HL-60 (cell line): ENCODE results near the gene TRMU.
"Not testable (repeated sequence)": the region's sequence is repeated elsewhere in the genome, so short reads cannot be mapped to it uniquely, and the experiment has no call there.

ENCODE experiments used
- DNase-seq, 2 experiments: peaks; one replicate each; pipeline ENCODE4 v3.0.0-alpha.2; 2010 to 2020; ENCODE audit warnings: low read depth in 1 of 2, low spot score in 1 of 2
- H3K27ac ChIP-seq: fragments of 250-450 bp; sonication (Bioruptor Pico); replicated peaks from 2 replicates; pipeline ENCODE4 v1.5.1; 2020; ENCODE audit warnings: mild to moderate bottlenecking, moderate library complexity
- H3K27me3 ChIP-seq: fragments of 250-450 bp; sonication (Bioruptor Pico); 2 replicates; pipeline ENCODE4 v1.5.1; 2021; ENCODE audit warnings: mild to moderate bottlenecking, moderate library complexity; ENCODE audit not compliant: insufficient read depth, poor library complexity, severe bottlenecking
- H3K4me3 ChIP-seq: replicated peaks from 2 replicates; pipeline ENCODE4 v1.5.1; 2011; ENCODE audit warnings: mild to moderate bottlenecking, control low read depth, low read length; ENCODE audit not compliant: insufficient read depth
- GABPA ChIP-seq: IDR thresholded peaks from 2 replicates; pipeline ENCODE4 v1.6.1; 2012; ENCODE audit warnings: low read depth
- POLR2AphosphoS5 ChIP-seq: IDR thresholded peaks from 2 replicates; pipeline ENCODE4 v1.6.1; 2012; ENCODE audit warnings: low read depth
- SPI1 ChIP-seq: IDR thresholded peaks from 2 replicates; pipeline ENCODE4 v1.6.1; 2012; ENCODE audit warnings: low read depth, mild to moderate bottlenecking, borderline replicate concordance
- TF ChIP-seq, protein P1 (sequence below): IDR thresholded peaks from one replicate; pipeline ENCODE4 v1.5.1; 2011; ENCODE audit warnings: low read length, control low read depth, inconsistent platforms; ENCODE audit not compliant: insufficient read depth
- TF ChIP-seq, protein P2 (sequence below): IDR thresholded peaks from 2 replicates; pipeline ENCODE4 v1.6.1; 2012; ENCODE audit warnings: low read depth; ENCODE audit not compliant: insufficient replicate concordance

TRMU gene

DNA sequence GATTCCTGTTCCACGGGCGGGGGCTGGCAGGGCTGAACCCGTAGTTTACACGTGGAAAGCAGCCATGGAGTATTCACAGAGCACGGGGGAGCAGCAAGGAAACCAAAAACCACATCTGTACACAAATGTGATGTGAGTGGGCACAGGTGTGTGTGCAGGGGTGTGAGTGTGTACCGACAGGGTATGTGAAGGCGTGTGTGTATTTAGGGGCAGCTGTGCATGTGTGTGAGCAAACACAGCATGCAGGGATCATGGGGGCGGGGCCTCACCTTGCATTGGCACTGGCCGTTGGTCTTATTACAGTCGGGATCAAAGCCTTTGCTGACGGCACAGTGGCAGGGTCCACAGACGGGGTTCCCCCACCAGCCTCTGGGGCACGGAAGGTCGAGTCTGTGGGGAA, 58.4 kb downstream of the TRMU start:
- TF ChIP-seq SPI1 (no peak), POLR2AphosphoS5 (no peak), GABPA (no peak)
- TF ChIP-seq, protein P1, sequence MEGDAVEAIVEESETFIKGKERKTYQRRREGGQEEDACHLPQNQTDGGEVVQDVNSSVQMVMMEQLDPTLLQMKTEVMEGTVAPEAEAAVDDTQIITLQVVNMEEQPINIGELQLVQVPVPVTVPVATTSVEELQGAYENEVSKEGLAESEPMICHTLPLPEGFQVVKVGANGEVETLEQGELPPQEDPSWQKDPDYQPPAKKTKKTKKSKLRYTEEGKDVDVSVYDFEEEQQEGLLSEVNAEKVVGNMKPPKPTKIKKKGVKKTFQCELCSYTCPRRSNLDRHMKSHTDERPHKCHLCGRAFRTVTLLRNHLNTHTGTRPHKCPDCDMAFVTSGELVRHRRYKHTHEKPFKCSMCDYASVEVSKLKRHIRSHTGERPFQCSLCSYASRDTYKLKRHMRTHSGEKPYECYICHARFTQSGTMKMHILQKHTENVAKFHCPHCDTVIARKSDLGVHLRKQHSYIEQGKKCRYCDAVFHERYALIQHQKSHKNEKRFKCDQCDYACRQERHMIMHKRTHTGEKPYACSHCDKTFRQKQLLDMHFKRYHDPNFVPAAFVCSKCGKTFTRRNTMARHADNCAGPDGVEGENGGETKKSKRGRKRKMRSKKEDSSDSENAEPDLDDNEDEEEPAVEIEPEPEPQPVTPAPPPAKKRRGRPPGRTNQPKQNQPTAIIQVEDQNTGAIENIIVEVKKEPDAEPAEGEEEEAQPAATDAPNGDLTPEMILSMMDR = no peak
- TF ChIP-seq, protein P2, sequence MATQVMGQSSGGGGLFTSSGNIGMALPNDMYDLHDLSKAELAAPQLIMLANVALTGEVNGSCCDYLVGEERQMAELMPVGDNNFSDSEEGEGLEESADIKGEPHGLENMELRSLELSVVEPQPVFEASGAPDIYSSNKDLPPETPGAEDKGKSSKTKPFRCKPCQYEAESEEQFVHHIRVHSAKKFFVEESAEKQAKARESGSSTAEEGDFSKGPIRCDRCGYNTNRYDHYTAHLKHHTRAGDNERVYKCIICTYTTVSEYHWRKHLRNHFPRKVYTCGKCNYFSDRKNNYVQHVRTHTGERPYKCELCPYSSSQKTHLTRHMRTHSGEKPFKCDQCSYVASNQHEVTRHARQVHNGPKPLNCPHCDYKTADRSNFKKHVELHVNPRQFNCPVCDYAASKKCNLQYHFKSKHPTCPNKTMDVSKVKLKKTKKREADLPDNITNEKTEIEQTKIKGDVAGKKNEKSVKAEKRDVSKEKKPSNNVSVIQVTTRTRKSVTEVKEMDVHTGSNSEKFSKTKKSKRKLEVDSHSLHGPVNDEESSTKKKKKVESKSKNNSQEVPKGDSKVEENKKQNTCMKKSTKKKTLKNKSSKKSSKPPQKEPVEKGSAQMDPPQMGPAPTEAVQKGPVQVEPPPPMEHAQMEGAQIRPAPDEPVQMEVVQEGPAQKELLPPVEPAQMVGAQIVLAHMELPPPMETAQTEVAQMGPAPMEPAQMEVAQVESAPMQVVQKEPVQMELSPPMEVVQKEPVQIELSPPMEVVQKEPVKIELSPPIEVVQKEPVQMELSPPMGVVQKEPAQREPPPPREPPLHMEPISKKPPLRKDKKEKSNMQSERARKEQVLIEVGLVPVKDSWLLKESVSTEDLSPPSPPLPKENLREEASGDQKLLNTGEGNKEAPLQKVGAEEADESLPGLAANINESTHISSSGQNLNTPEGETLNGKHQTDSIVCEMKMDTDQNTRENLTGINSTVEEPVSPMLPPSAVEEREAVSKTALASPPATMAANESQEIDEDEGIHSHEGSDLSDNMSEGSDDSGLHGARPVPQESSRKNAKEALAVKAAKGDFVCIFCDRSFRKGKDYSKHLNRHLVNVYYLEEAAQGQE = no peak
- DNase-seq = no peak
- Histone ChIP-seq H3K27me3 (no peaks in the 10 kb centered on the region), H3K27ac (no peak overlapping the region), H3K4me3 (no peak overlapping the region)

DNA sequence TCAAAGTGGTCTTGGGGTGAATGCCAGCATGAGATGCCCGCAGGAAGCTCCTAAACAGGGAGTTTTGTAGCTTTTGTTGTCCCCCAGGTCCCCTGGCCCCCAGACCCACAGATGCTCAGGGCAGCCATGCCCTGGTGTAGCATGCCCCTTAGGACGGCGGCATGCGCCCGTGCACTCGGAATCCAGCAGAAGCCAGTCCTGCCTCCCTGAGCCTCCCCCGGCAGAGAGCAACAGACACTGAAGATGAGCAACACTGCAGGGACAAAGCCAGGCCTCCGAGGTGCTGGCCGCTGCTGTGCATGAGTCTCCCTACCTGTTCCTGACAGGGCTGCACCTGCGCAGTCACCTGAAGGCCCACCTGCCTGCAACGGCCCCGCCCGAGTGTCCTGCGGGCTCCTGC, 59.1 kb downstream of the TRMU start:
- no peak overlapping the region for H3K4me3 ChIP-seq
- no peak overlapping the region for H3K27ac ChIP-seq
- no peak for DNase-seq
- no peaks in the 10 kb centered on the region for H3K27me3 ChIP-seq
- TF ChIP-seq, protein P2 = no peak
- TF ChIP-seq SPI1 (no peak), POLR2AphosphoS5 (no peak), GABPA (no peak)
- TF ChIP-seq, protein P1 = no peak

DNA sequence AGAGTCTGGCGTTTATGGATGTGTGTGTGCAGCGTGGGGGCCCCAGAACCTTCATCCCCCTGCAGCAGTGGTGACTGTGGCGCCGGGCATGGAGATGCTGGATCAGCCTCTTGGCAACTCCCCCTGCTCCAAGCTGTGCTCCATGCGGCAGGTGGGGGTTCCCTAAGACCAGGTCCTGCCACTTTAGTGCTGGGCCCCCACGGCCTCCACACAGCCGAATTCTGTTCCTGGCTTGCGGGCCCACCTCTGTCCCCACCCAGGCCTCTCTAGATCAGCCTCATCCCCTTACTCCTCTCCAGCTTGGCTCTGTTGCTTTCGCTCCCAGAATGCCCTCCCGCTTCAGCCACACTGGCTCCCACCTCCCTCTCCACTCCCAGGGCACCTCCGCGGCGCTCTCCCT, 59.6 kb downstream of the TRMU start:
- TF ChIP-seq, protein P2 = no peak
- TF ChIP-seq, protein P1 = no peak
- TF ChIP-seq GABPA (no peak), SPI1 (no peak), POLR2AphosphoS5 (no peak)
- H3K4me3 ChIP-seq = no peak overlapping the region
- no peak for DNase-seq
- no peaks in the 10 kb centered on the region for H3K27me3 ChIP-seq
- H3K27ac ChIP-seq = no peak overlapping the region

DNA sequence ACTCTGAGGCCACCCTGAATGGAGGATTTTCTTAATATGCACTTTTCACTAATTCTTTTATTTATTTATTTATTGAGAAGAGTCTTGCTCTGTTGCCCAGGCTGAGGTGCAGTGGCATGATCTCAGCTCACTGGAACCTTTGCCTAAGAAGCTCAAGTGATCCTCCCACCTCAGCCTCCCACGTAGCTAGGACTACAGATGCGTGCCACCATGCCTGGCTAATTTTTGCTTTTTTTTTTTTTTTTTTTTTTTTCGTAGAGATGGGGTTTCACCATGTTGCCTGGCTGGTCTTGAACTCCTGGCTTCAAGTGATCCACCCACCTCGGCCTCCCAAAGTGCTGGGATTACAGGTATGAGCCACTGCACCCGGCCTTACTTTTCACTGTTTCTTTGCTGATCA, 61.5 kb downstream of the TRMU start:
- DNase-seq, H3K4me3 ChIP-seq, H3K27ac ChIP-seq, H3K27me3 ChIP-seq: not testable (repeated sequence)
